ENCODE results near the gene CPLX4. TPM values are rescaled to one million over a fixed set of nuclear protein-coding genes. Genes with fewer than 3 reads are reported as not detected.

Gene CPLX4
- total RNA-seq, 1 donor from 2014 or later: not detected

GRCh38 chr18:59306640-59307039, 11.8 kb downstream of the CPLX4 start:
- DNase-seq: no peak

- DNase-seq: no peak
These were observed 13.2 kb downstream of the CPLX4 start for GRCh38 chr18:59305295-59305694.

GRCh38 chr18:59303656-59304195, 14.7 kb downstream of the CPLX4 start:
- no peak for DNase-seq

GRCh38 chr18:59303006-59303405, 15.4 kb downstream of the CPLX4 start:
- DNase-seq: no peak

- no peak for DNase-seq
These were observed 16.5 kb downstream of the CPLX4 start for GRCh38 chr18:59301929-59302328.

- no peak for DNase-seq
These were observed 17.7 kb downstream of the CPLX4 start for GRCh38 chr18:59300676-59301285.

- DNase-seq: no peak
These were observed 19.6 kb downstream of the CPLX4 start for GRCh38 chr18:59298871-59299270.

GRCh38 chr18:59293317-59293716, 25.1 kb downstream of the CPLX4 start:
- DNase-seq: no peak

- no peak for DNase-seq
These were observed 32.1 kb downstream of the CPLX4 start for GRCh38 chr18:59286341-59286740.

GRCh38 chr18:59282341-59282740, 36.1 kb downstream of the CPLX4 start:
- no peak for DNase-seq

- DNase-seq: no peak
These were observed 38.7 kb downstream of the CPLX4 start for GRCh38 chr18:59279722-59280121.

GRCh38 chr18:59279193-59279592, 39.3 kb downstream of the CPLX4 start:
- DNase-seq: no peak

GRCh38 chr18:59278793-59279192, 39.7 kb downstream of the CPLX4 start:
- no peak for DNase-seq

GRCh38 chr18:59276047-59276446, 42.4 kb downstream of the CPLX4 start:
- no peak for DNase-seq

- DNase-seq: no peak
These were observed 43.0 kb downstream of the CPLX4 start for GRCh38 chr18:59275406-59275949.

GRCh38 chr18:59274533-59274928, 43.9 kb downstream of the CPLX4 start:
- no peak for DNase-seq

- no peak for DNase-seq
These were observed 44.5 kb downstream of the CPLX4 start for GRCh38 chr18:59273759-59274532.

GRCh38 chr18:59272891-59273758, 45.3 kb downstream of the CPLX4 start, which contains the start of gene RAX:
Gene RAX (minus strand): TSS chr18:59273454. CDS start chr18:59273206, 248 bp downstream.
- no peak for DNase-seq

- no peak for DNase-seq
These were observed 46.1 kb downstream of the CPLX4 start for GRCh38 chr18:59272221-59272888.

GRCh38 chr18:59271606-59272220, 46.7 kb downstream of the CPLX4 start:
- DNase-seq: no peak

- no peak for DNase-seq
These were observed 47.7 kb downstream of the CPLX4 start for GRCh38 chr18:59270689-59271257.
